ENCODE results near the gene P2RX2.

Gene P2RX2
- 0 reads per million in 2 donors for total RNA-seq

DNA sequence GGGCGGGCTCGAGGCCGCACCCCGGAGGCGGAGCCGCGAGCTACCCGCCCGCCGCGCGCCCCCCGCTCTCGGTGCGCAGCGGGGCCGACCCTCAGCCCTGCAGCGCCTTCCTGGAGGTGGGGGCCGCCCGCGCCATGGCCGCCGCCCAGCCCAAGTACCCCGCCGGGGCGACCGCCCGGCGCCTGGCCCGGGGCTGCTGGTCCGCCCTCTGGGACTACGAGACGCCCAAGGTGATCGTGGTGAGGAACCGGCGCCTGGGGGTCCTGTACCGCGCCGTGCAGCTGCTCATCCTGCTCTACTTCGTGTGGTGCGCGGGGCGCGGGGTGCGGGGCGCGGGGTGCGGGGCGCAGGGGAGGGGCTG lies at the start of gene P2RX2:
Gene P2RX2, plus strand, starts transcription at position 94 of the 361 bp plus-strand sequence. Its CDS starts 41 bp downstream, at position 135.
- no peak for DNase-seq

DNA sequence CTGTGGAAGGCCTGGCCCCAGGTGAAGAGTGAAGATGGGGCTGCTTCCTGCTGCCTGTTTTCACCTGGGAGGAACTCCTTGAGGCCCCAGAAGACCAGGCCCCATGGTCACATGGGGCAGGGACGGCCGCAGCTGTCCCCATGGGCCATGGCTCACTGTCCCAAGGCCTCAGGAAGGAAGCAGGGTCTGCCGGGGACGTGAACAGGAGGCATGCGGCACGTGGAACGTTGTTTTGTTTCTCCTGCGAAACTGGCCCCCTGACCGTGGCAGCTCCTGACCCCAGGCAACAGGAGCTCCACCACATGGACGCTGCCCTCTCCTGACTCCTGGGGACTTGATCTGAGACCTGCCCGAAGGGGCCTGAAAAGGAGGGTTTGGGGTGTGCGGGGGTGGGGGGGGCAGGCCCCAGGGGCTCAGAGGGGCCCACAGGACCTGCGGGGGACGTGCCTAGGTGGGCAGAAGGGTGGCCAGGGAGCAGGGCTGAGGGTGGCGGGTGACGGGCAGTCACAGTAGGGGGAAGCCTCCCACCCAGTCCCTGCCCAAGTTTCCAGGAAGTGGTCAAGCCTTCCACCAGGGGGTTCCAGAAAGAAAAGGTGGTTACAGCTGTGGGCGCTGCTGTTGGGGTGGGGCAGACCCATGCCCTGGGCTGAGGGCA lies 49.6 kb upstream of the P2RX2 start:
- DNase-seq: no peak

DNA sequence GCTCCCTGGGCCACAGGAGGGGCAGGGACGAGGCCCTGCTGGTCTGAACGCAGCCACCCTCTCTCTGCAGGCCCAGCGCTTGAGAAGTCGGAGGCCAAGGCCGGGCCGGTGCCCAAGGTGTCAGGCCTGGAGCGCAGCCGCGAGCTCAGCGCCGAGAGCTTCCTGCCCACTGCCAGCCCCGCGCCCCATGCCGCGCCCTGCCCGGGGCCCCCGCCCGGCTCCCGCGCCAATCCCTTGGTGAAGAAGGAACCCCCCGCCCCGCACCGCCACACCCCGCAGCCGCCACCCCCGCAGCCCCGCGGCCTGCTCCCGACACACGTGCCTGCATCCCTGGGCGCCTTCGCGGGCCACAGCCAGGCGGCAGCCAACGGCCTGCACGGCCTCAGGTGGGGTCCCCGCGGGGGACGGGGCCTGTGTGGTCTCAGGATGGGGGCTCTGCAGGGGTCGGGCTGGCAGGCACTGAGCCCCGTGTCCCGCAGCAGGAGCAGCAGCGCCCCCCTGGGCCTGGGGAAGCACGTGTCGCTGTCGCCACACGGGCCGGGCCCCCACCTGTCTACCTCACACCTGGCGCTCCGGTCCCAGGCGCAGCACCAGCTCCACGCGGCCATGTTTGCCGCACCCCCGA lies 48.6 kb upstream of the P2RX2 start:
- DNase-seq: no peak

DNA sequence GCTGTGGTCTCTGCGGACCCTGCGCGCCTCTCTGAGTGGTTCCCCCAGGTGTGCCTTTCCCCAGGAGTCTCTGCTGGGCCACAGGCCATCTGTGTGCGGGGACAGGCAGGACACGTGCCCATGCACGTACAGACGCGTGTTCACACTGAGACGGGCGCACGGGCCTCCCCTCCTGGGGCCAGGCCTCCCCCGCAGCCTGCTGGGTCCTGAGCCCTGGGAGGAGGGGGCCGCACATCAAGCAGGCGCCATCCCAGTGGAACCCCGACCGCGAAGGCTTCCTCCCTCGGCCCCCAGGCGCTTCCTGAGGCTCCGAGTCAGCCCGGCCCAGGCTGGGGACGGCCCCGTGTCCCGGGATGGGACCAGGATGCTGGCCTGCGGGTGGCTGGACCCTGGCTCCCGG lies 47.9 kb upstream of the P2RX2 start:
- DNase-seq: no peak

DNA sequence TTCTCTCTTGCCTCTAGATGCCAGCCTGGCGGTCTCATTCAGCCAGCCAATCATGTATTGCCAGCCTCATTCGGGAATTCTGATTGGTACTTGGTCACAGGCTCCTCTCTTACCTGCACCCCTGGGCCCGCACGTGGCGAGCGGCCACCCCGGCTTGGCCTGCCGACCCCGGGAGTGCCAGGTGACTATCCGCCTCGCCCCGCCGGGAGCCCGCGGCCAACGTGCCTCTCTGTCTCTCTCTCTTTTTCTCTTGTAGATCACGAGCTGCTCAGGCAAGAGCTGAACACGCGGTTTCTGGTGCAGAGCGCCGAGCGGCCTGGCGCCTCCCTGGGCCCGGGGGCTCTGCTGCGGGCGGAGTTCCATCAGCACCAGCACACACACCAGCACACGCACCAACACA lies 47.5 kb upstream of the P2RX2 start:
- no peak for DNase-seq

DNA sequence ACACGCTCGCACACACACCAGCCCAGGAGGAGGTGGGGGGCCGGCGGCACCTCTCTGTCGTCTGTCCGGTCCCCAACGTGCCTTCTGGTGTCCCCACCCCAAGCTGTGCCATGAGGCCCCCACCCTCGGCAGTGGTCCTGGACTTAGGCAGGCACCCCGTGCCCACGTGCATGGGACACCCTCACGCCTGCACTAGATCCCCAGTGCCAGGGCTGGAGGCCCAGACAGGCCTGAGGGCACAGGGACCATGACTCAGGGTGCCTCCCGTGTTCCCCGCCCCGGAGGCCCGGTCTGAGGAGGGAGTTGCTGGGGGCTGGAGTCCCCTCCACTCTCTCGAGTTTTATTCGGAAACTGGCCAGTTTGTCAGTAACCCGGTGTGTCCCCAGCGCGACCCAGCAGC lies 47.0 kb upstream of the P2RX2 start:
- no peak for DNase-seq

DNA sequence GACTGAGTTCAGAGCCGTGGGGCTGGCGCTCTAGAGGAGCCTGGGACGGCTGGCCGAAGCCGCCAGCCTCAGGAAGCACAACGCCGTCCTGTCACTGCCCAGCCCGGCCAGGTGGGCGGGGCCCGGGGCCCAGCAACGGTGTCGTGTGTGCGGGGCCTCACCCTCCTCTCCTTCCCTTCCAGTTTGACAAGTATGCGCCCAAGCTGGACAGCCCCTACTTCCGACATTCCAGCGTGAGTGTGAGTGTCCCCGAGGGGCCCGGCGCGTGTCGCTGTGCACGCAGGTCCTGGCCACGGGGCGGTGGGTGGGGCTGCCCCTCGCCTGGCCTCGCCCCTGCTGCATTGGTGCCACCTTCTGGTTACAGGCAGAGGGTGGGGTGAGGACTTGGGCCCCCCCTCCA lies 46.5 kb upstream of the P2RX2 start:
- DNase-seq: no peak

DNA sequence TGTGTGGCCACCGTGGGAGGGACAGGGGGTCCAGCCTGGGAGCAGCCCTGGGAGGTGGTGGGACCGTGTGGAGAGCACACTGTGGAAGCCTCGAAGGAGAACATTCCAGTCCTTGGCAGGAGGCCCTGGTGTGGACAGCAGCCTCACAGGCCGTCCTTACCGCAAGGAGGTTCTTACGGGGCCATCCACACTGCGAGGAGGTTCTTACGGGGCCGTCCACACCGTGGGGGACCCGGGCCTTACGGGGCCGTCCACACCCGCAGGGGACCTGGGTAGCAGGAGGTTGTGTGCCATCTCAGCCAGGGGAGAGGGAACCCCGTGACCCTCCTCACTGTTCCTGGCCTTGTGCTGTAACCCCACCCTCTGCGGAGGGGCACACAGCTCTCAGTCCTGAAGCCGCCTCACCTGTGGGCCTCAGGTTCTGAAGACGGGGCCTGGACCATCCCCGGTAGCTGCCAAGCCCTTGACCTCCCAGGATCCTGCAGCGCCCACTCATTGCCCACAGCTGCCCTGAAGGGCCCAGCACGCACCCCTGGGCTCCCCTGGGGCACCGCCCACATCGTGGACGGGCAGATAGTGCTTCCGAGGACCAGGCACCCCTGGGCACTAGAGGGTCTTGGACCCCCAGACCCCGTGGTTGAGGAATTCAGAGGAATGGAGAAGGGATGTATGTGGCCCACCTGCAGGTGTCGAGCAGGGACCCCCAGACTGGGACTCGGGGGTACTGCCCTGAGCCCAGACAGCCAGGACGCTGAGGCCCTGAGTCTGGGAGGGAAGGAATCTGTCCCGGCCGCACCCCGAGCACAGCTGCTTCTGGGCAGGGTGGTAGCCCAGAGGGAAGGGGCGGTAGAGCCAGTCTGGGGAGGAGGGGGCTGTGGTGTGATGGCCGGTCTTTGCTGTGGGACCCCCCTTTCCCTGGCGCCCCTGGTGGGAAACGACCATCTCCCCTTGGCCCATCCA lies 45.5 kb upstream of the P2RX2 start:
- DNase-seq: no peak

DNA sequence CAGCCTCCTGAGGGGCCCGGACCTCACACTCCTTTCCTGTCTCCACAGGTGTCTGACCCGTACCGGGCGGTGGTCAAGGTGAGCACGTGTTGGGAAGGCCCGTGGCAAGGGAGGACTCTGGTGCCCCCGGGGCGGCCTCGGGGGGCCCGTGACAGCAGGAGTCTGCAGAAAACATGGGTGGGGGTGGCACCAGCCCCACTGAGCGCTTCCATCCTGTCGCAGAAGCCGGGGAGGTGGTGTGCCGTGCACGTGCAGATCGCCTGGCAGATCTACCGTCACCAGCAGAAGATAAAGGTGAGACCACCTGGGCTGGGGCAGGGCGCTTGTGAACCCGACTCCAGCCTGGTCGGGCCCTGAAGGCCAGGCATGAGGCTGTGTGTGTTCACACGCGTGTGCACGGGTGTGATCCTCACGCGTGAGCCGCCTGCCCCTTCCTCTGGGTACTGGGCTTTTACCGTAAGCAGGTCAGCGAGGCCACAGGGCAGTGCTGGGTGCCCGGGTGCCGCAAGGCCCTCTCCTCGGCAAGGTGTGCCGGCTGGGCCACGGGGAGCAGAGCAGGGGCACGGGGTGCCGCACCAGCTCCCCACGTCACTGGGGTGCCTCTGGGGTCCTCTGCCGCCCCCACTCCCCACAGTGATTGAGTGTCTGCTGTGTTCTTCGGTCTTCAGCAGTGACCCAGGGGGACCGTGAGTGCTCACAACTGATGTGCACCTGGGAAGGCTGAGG lies 44.1 kb upstream of the P2RX2 start:
- no peak for DNase-seq

DNA sequence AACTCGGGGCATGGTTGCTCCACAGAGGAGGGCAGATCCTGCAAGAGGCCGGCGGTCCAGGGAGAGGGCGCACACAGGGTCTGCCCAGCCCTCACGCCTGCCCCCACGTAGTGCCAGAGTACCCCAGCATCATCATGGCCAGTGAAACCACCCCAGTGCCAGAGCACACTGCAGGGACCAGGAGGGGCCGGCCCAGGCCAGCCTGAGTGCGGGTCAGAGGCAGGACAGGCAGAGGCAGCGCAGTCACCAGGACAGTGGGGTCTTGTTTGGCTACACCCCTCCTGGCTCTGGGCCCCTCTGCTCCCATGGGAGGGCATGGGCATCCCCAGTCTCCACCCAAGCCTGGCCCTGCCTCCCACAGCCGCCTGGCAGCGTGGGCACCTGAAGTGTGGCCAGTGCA lies 42.9 kb upstream of the P2RX2 start:
- no peak for DNase-seq

DNA sequence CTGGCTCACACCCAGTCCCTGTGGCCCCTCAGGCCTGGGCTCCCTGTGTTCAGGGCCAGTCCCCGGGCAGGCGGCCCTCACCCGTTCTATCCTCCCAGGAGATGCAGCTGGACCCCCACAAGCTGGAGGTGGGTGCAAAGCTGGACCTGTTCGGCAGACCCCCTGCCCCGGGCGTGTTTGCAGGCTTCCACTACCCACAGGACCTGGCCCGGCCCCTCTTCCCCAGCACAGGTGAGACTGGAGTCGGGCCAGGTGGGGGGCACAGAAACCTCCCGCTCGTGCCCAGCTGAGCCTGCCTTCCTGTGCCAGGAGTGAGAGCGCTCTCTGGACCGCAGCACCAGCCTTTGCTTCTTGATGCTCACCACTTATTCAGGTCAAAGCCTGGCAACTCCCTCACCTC lies 41.9 kb upstream of the P2RX2 start:
- no peak for DNase-seq

DNA sequence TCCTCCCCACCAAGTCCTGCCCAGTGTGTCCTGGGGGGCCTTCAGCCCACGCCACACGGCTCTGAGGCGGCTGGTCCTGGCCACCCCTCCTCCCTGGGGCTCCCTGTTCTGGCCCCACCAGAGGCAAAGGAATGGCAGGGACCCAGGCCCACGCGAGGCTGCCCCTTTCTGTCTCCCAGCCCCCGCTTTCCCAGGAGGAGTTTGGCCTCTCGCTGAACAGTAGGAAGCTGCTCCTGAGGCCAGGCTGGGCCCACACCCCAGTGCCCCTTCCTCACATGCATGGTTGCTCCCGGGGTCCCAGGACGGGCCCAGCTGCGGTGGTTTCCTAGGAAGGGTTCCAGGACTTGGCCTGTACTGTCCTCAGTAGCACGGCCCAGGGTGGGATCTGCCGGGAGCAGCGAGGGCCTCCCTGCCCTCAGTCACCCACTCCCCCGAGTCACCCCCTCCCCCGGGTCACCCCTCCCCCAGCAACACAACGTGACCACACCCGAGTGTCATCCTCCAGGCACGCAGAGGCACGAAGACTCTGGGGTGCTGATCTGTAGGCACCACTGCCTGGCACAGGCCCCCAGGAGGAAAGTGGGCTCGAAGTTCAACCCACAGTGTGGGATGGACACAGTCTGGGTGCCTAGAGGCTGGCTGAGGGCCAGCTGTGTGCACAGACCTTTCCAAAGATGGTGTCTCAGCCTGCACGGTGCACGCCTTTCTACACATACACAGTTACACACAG lies 41.2 kb upstream of the P2RX2 start:
- DNase-seq: no peak

DNA sequence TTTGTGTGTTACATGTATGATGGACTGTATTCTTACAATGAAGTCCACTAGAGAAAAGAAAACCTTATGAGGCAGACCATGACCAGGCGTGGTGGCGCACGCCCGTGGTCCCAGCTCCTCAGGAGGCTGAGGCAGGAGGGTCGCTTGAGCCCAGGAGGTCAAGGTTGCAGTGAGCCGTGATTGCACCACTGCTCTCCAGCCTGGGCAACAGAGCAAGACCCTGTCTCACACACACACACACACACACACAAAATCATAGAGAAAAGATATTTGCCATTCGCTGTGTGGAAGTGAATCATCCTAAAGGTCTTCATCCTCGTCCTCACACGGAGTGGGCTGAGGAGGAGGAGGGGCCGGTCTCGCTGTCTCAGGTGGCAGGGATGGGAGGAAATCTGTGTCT lies 40.5 kb upstream of the P2RX2 start:
- DNase-seq: no peak

DNA sequence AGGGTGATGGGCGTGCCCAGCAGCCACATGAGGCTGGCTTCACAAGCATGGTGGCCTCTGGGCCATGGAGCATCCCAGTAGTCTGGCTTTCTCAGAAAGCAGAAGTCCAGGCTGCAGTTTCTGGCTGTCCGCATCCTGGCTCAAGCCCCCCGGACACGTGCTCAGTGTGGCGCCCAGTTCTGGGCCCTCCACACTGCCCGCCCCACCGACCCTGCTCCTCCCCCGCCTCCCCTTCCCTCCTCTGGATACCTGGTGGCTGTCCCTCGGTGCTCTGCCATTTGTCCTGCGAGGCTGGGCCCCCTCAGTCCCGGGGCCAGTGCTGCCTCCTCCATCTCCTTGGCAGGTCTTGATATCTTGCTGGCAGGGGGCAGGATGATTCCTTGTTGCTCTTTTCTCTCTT lies 39.8 kb upstream of the P2RX2 start:
- DNase-seq: no peak

DNA sequence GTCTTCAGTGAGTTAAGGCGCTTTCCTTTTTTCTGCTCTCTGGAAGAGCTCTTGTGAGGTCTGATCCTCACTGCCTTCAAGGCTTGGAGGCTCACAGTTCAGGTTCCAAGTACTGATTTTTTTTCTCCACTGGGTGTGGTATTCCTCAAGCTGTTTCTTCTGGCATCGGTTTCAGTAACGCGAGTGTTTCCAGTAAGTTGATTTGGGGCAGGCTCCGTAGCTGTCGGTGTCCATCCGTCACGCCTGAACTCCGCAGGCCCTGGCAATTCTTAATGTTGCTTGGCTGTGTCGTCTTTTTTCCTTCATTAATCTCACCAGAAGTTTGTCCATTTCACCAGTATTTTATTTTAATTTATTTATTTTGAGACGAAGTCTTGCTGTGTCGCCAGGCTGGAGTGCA lies 38.8 kb upstream of the P2RX2 start:
- DNase-seq: no peak

DNA sequence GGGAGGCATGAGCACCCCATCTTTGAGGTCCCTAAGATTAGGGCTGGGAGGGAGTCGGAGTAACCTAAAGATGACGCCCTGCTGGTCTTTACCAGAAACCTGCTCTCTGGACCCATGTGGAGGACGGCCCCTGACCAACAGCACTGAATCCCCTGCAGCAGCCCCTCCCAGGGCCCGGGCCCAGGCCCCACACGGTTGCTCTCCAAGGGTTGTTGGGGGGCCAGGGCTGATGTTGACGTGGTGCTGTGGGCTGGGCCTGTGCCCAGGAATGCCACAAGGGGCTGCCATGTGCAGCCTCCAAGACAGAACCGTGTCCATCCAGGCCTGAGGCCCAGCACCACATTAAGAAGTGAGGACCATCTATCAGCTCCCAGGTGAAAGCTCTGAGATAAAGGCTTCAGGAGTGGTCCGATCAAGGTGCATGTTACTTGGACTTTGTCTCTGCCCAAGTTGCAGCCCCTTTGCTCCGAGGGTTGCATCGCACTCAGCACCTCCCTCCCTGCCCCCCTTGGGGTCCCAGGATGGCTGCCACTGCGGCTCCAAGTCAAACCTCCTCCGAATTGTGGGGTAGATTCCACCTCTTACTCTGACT lies 37.8 kb upstream of the P2RX2 start:
- DNase-seq: no peak

DNA sequence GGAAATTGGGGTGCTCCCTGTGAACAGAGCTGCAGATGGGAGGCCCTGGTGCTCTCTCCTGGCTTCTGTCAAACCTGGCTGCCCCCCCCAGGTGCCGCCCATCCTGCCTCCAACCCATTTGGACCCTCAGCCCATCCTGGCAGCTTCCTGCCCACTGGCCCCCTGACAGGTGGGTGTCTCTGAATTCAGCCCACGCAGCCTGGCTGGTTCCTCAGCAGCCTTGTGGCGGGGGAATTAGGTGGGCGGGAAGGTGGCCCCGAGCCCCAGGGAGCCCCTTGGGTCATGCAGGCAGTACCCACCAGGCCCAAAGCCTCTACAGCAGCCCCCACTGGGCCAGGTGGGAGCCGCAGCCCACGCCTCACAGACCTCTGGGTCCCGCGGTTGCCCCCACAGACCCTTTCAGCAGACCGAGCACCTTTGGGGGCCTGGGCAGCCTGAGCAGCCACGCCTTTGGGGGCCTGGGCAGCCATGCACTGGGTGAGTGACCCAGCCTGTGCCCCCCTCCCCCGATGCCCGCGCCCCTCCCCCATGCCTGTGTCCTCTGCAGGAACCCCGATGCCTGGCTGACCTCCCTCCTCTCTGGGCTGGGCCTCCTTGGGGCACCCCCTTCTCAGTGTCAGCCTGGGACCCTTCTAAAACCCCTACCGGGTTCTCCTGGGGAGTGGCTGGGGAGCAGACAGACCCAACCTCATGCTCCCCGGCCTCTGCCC lies 37.1 kb upstream of the P2RX2 start:
- DNase-seq: no peak

DNA sequence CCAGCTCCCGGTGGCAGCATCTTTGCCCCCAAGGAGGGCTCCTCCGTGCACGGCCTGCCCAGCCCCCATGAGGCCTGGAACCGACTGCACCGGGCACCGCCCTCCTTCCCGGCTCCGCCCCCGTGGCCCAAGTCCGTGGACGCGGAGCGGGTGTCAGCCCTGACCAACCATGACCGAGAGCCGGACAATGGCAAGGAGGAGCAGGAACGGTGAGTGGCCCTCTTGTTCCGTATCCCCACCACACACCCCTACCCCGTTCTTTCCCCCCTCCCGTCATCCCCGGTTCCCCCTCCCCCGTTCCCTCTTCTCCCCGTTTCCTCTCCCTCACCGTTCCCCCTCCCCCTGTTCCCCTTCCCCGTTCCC lies 36.5 kb upstream of the P2RX2 start:
- no peak for DNase-seq

DNA sequence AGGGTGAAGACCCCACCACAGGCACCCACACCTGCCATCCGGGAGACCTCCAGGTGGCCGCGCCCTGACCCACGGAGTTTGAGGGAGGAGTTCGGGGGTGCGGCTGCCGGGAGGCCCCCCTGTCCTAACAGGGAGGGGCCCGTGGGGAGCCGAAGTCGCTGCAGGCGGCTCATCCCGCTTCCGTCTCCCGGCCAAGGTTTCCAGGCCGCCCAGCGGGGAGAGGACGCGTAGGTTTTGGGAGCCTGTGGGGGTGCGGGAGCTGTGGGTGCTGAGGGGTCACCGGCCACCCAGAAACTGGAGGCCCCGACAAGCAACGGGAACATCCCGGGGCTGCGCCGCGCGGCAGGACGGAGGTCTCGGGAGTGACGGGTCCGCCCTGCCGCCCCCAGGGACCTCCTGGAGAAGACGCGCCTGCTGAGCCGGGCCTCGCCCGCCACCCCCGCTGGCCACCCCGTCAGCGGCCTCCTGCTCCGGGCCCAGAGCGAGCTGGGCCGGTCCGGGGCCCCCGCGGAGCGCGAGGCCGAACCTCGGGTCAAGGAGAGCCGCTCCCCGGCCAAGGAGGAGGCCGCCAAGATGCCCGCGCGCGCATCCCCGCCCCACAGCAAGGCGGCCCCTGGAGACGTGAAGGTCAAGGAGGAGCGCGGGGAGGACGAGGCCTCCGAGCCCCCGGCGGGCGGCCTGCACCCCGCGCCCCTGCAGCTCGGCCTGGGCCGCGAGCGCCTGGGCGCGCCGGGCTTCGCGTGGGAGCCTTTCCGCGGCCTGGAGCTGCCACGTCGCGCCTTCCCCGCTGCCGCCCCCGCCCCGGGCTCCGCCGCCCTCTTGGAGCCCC lies 35.8 kb upstream of the P2RX2 start:
- no peak for DNase-seq

DNA sequence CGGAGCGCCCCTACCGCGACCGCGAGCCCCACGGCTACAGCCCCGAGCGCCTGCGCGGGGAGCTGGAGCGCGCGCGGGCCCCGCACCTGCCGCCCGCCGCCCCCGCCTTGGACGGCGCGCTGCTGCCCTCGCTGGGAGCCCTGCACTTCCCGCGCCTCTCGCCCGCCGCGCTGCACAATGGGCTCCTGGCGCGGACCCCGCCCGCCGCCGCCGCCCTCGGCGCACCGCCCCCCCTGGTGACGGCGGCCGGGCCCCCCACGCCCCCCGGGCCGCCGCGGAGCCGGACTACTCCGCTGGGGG lies 35.2 kb upstream of the P2RX2 start:
- DNase-seq: no peak

DNA sequence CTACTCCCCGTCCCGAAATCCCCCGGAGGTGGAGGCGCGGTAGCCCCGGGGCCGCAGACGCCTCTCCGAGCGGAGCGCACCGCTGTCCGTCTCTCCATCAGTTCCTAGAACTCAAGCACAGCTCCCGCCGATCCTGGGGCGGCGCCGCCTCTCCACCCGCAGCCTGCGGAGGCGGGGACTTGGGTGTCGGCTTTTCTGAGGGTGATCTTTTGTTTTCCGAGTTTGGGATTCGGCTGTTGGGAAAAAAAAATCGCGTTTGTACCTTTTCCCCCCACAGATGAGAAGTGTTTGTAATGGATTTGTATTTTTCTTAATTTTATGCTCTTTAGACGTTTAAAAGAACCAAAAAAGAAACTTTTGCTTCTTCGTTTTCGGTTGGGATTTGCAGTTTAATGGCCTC lies 34.8 kb upstream of the P2RX2 start:
- DNase-seq: no peak

Measured in T-helper 2 cell (primary cell).